GM23338 (cell line): ENCODE data around the gene BACH1.

Source experiments
- CTCF ChIP-seq, 2 experiments: fragments of 200-600 bp in 1 of 2; sonication (generic) in 1 of 2; conservative IDR thresholded peaks; 2 replicates each; pipeline versions ENCODE4 v1.5.1 to v1.6.1; 2016 to 2017; ENCODE audit warnings: antibody characterized with exemption in 2 of 2, low read depth in 2 of 2, mild to moderate bottlenecking in 2 of 2, moderate library complexity in 1 of 2
- ETS1 ChIP-seq: IDR thresholded peaks from 2 replicates; pipeline ENCODE4 v1.6.1; 2016; ENCODE audit warnings: antibody characterized with exemption
- EZH2 ChIP-seq: fragments of 200-600 bp; sonication (generic); IDR thresholded peaks from one replicate; pipeline ENCODE4 v1.8.0; 2017; ENCODE audit warnings: antibody characterized with exemption, mild to moderate bottlenecking, low read depth; ENCODE audit not compliant: unreplicated experiment
- EZH2phosphoT487 ChIP-seq: fragments of 200-600 bp; sonication (generic); IDR thresholded peaks from one replicate; pipeline ENCODE4 v1.8.1; 2018; ENCODE audit warnings: antibody characterized with exemption; ENCODE audit not compliant: unreplicated experiment
- POLR2AphosphoS5 ChIP-seq: IDR thresholded peaks from 2 replicates; pipeline ENCODE4 v1.6.1; 2016; ENCODE audit warnings: antibody characterized with exemption, low read depth
- REST ChIP-seq: IDR thresholded peaks from one replicate; pipeline ENCODE4 v1.6.1; 2018; ENCODE audit warnings: antibody characterized with exemption; ENCODE audit not compliant: unreplicated experiment

GRCh38 chr21:29389136-29389535, 90.4 kb downstream of the BACH1 start:
- TF ChIP-seq POLR2AphosphoS5 = no peak
- no peak for TF ChIP-seq CTCF (conservative IDR thresholded peaks at IDR 0.05; ENCODE audit: low read depth in 2 of 2)
- TF ChIP-seq EZH2phosphoT487 = no peak
- TF ChIP-seq EZH2 = no peak
- TF ChIP-seq REST = no peak
- no peak for TF ChIP-seq ETS1
